Mesodermal cell (in vitro differentiated cells): Measurements from ENCODE around the gene HTRA3.

Source experiments
- H3K27ac ChIP-seq: 2 replicates; pipeline ENCODE4 v1.7.0; 2013; ENCODE audit warnings: mild to moderate bottlenecking, low read depth, low read length, moderate library complexity; ENCODE audit not compliant: severe bottlenecking
- H3K36me3 ChIP-seq: 2 replicates; pipeline ENCODE4 v1.7.1; 2013; ENCODE audit warnings: mild to moderate bottlenecking, low read length, moderate library complexity; ENCODE audit not compliant: control insufficient read depth, insufficient read depth
- H3K4me1 ChIP-seq: one replicate; pipeline ENCODE4 v1.7.1; 2013; ENCODE audit warnings: mild to moderate bottlenecking, low read length; ENCODE audit not compliant: insufficient read depth, control insufficient read depth, poor library complexity, severe bottlenecking
- H3K4me3 ChIP-seq: 2 replicates; pipeline ENCODE4 v1.7.0; 2013; ENCODE audit warnings: low read length, control low read depth, mild to moderate bottlenecking; ENCODE audit not compliant: insufficient read depth, poor library complexity, severe bottlenecking; ENCODE audit errors: extremely low read depth
- H3K9me3 ChIP-seq: 2 replicates; pipeline ENCODE4 v1.7.1; 2013; ENCODE audit warnings: mild to moderate bottlenecking, low read length, moderate library complexity; ENCODE audit not compliant: control insufficient read depth
- WGBS, 2 experiments: methylation state at CpG; one replicate each; pipeline ENCODE4 v1.1.5; 2013; ENCODE audit warnings: missing lambda C conversion rate in 2 of 2; ENCODE audit not compliant: insufficient coverage in 2 of 2; 5-methylcytosine and 5-hydroxymethylcytosine counted together

Gene HTRA3

DNA sequence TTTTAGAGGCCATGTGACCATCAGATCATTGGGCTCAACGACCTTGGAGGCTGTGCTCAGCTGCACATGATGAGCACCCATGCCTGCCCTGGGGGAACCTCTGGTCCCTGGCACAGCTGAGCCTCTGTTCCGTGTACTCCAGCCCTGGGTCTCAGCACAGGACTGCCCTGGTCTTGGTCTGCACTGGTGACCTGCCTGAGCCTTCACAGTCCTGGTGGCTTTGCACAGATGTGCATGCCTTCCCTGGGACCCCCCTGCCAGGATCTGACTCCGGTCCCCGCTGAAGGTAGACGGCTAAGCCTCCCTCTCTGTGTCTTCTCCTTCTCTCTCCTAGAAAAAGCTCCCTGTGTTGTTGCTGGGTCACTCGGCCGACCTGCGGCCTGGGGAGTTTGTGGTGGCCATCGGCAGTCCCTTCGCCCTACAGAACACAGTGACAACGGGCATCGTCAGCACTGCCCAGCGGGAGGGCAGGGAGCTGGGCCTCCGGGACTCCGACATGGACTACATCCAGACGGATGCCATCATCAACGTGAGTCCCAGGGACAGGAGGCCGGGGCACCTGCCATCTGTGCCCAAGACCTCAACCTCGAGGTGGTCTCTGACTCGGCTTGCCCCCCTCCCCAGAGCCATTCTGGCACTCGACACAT is 21.6 kb downstream of the HTRA3 start:
- H3K27ac ChIP-seq, result no peak overlapping the region
- no peaks in the 10 kb centered on the region for H3K36me3 ChIP-seq
- H3K4me1 ChIP-seq, result no peaks in the 10 kb centered on the region
- H3K9me3 ChIP-seq, result no peaks in the 10 kb centered on the region
- H3K4me3 ChIP-seq, result no peak overlapping the region
- WGBS, 2 experiments, result 89 to 90% methylated on average over 12 to 21 of the region's 21 CpGs

- Histone ChIP-seq H3K9me3 (no peaks in the 10 kb centered on the region), H3K36me3 (no peaks in the 10 kb centered on the region), H3K4me1 (no peaks in the 10 kb centered on the region), H3K27ac (no peak overlapping the region), H3K4me3 (no peak overlapping the region)
- 90 to 95% methylated on average over 14 to 16 of the region's 19 CpGs for WGBS, 2 experiments
These were observed 22.3 kb downstream of the HTRA3 start for GRCh38 chr4:8291701-8292477.

DNA sequence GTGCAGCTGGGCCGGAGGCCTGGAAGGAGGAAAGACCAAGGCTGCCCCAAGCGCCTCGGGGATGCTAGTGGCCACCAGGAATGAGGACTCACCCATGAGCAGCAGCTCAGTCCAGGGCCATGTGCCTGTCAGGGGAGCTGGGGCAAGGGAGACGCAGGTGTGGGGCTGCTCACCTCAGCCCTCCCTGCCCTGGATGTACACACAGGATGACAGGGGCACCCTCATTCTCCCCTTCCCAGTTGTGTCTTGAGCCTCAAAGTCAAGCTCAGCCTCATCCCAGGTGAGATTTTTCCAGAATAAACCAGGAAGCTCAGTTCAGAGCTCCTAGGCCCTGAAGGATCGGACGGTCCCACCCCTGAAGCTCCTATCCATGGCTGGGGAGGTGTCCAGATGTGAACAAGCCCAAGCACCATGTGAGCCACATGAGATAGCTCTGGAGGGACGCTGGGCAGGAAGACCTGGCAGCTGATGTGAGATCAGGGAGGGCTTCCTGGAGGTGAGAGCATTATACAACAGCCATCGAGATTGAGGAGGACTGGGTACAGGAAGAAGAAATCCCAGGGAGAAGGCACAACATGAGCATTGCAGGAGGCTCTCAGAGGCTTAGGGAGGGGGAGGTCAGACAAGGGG is 23.0 kb downstream of the HTRA3 start:
- Histone ChIP-seq H3K4me3 (no peak overlapping the region), H3K27ac (no peak overlapping the region), H3K36me3 (no peaks in the 10 kb centered on the region), H3K4me1 (no peaks in the 10 kb centered on the region), H3K9me3 (no peaks in the 10 kb centered on the region)
- WGBS, 2 experiments, result 92 to 95% methylated on average over 8 of the region's 8 CpGs

DNA sequence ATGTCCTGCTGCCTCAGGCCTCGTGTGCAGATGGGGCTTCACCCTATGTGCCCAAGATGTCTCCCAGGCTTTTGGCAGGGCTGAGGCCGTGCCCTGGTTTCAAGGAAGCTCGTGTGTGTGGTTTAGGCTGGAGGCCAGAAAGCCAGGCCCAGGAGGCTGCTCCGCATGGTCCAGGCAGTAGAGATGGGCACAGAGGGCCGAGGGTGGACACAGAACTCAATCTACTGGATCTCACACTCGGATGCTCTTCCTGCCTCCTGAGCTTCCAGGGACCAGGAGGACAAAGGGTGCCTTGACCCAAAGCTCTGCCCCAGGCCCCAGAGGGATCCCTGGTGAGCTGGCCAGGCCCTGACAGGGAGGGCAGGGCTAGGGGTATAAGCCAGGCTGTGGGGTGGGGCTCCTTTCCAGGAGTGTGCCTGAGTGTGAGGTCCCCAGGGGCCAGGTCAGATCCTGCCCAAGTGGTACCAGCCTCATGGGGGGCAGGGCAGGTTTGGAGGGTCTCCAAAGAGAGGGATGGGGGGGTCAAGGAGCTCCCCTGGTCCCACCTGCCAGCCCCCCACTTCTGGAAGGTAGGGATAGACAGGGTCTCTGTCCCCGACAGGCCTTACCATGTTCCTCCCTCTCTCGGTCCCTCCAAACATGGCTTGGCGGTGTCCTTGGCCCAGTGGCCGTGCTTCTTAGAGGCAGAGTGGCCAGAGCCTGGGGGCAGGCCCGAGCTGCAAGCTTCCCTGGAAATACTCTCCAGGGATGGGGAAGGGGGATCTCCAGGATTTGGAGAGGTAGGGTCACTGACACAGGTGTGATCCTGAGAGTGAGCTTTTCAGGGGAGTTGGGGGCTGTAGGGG is 23.8 kb downstream of the HTRA3 start:
- Histone ChIP-seq H3K4me1 (no peaks in the 10 kb centered on the region), H3K9me3 (no peaks in the 10 kb centered on the region), H3K36me3 (no peaks in the 10 kb centered on the region), H3K27ac (no peak overlapping the region), H3K4me3 (no peak overlapping the region)
- 88 to 91% methylated on average over 7 of the region's 11 CpGs for WGBS, 2 experiments

DNA sequence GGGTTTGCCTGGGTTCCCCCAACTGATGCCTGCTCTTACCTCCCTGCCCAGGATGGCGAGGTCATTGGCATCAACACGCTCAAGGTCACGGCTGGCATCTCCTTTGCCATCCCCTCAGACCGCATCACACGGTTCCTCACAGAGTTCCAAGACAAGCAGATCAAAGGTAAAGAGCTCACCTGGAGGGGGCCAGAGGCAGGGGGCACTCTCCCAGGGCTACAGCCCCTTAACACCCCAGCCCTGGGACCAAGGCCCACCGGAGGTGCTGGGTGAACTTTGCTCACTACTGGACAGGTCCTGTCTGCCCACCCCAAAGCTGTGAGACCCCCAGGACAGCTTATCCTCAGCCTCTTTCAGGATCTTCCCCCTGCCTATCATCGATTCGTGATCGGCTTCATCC is 24.5 kb downstream of the HTRA3 start:
- WGBS, 2 experiments, result 89 to 95% methylated on average over 8 of the region's 9 CpGs
- Histone ChIP-seq H3K27ac (no peak overlapping the region), H3K36me3 (no peaks in the 10 kb centered on the region), H3K4me3 (no peak overlapping the region), H3K4me1 (no peaks in the 10 kb centered on the region), H3K9me3 (no peaks in the 10 kb centered on the region)

- no peaks in the 10 kb centered on the region for H3K9me3 ChIP-seq
- no peaks in the 10 kb centered on the region for H3K36me3 ChIP-seq
- H3K4me1 ChIP-seq, result no peaks in the 10 kb centered on the region
- 67 to 91% methylated on average over 2 of the region's 2 CpGs for WGBS, 2 experiments
- no peak overlapping the region for H3K27ac ChIP-seq
- no peak overlapping the region for H3K4me3 ChIP-seq
These were observed 25.2 kb downstream of the HTRA3 start for GRCh38 chr4:8294775-8295174.

DNA sequence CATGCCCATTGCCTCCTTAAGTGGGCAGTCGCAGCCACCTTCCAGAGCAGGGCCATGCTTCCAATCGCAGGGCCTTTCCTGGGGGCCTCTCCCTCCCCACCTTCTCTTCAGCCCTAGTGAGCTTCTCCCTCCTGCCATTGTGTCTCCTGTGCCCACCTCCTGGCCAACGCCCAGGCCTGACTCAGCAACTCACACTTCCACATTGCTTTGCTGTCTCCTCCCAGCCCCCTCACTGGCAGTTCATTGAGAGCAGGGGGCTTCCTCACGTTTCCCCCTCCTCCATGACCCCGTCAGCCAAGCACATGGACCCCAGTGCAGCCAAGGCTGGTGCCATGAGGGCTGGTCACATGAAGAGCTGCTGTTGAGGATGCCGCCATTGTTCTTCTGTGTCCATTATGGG is 25.9 kb downstream of the HTRA3 start:
- 96 to 100% methylated on average over 4 to 6 of the region's 6 CpGs for WGBS, 2 experiments
- H3K4me1 ChIP-seq, result no peaks in the 10 kb centered on the region
- H3K27ac ChIP-seq, result no peak overlapping the region
- no peaks in the 10 kb centered on the region for H3K9me3 ChIP-seq
- H3K4me3 ChIP-seq, result no peak overlapping the region
- H3K36me3 ChIP-seq, result no peaks in the 10 kb centered on the region

DNA sequence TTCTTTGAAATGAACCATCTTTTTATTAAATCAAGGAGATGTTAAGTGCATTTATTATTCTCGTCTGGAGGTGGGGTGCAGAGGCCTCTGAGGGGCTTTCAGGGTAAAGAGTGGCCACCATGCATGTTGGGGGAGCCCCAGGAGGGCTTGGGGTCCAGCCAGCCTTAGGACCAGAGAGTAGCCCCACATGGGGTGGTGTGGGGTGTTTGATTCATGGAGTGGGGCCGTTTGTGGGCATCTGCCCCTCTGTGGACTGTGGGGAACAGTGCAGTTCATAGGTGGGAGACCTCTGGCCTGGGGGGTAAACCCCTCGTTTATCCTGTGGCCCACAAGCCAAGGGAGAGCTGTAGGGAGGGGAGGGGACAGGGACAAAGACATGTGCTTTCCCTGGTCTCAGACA is 26.9 kb downstream of the HTRA3 start:
- WGBS, 2 experiments, result 71 to 76% methylated on average over 2 to 3 of the region's 3 CpGs
- Histone ChIP-seq H3K27ac (no peak overlapping the region), H3K4me3 (no peak overlapping the region), H3K9me3 (no peaks in the 10 kb centered on the region), H3K4me1 (no peaks in the 10 kb centered on the region), H3K36me3 (no peaks in the 10 kb centered on the region)

- H3K4me1 ChIP-seq, result no peaks in the 10 kb centered on the region
- WGBS, 2 experiments, result 84 to 93% methylated on average over 8 to 9 of the region's 9 CpGs
- H3K4me3 ChIP-seq, result no peak overlapping the region
These were observed 27.6 kb downstream of the HTRA3 start for GRCh38 chr4:8297141-8297601.

GRCh38 chr4:8297691-8298485 is 28.3 kb downstream of the HTRA3 start:
- Histone ChIP-seq H3K4me1 (no peaks in the 10 kb centered on the region), H3K36me3 (no peaks in the 10 kb centered on the region), H3K9me3 (no peaks in the 10 kb centered on the region), H3K4me3 (no peak overlapping the region), H3K27ac (no peak overlapping the region)
- WGBS, 2 experiments, result 82 to 89% methylated on average over 19 of the region's 20 CpGs

More at GRCh38 chr4:8297141-8297601, 27.6 kb downstream of the HTRA3 start:
- Histone ChIP-seq H3K27ac (no peak overlapping the region), H3K36me3 (no peaks in the 10 kb centered on the region), H3K9me3 (no peaks in the 10 kb centered on the region)
